Cardiac fibroblast (primary cell): ENCODE measurements around the gene B3GNT4.
"Not testable (repeated sequence)": the region's sequence is repeated elsewhere in the genome, so short reads cannot be mapped to it uniquely, and the experiment has no call there.

Source experiments
- DNase-seq, 2 donors: peaks; one replicate each; pipeline versions ENCODE4 v3.0.0 to v3.0.0-alpha.2; 2010; ENCODE audit warnings: low read depth in 2 of 2
- H3K4me3 ChIP-seq, 2 donors: replicated peaks in 1 of 2; 1 replicate in 1 of 2; 2 replicates in 1 of 2; pipeline ENCODE4 v1.5.1; 2011; ENCODE audit warnings: low read depth in 2 of 2, low read length in 2 of 2, mild to moderate bottlenecking in 2 of 2, moderate library complexity in 1 of 2
- TF ChIP-seq, protein P1 (sequence below): IDR thresholded peaks from one replicate; pipeline ENCODE4 v1.5.1; 2011; ENCODE audit warnings: low read depth, mild to moderate bottlenecking, low read length, inconsistent platforms

Gene B3GNT4

DNA sequence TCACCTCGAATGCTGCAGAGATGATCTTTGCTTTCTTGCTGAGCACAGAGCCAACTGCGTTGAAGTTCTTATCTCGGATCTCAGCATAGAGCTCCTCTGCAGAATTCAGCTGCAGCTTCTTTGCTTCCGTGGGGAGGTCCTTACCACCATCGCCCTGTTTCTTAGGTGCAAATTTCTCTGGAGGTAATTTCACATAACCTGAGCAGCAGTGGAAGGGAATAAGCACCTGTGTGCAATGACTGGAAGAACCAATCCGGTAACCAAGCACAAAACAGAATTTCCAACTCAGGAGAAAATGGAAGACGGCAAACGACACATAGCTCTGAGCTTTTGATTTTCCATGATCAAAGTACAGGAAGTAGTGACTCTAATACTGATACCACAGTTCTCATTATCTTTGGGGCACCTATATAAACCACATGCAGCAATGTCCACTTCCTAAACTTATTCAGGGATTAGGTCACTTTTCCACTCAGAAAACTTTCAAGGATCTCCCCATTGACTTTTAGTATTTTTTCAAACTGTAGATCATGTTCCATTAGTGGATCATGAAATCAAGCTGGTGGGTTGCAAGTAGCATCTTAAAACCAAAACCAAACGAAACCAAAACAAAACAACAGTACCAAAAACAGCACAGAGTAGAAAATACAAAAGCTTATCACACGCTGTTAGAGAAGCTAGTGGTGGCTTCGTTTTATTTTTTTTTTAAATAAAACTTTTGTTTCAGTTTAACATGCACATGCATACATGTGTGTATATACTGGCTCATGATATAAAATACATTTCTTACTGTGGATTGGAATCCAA, 41.3 kb downstream of the B3GNT4 start:
- no peak overlapping the region for H3K4me3 ChIP-seq
- TF ChIP-seq, protein P1, sequence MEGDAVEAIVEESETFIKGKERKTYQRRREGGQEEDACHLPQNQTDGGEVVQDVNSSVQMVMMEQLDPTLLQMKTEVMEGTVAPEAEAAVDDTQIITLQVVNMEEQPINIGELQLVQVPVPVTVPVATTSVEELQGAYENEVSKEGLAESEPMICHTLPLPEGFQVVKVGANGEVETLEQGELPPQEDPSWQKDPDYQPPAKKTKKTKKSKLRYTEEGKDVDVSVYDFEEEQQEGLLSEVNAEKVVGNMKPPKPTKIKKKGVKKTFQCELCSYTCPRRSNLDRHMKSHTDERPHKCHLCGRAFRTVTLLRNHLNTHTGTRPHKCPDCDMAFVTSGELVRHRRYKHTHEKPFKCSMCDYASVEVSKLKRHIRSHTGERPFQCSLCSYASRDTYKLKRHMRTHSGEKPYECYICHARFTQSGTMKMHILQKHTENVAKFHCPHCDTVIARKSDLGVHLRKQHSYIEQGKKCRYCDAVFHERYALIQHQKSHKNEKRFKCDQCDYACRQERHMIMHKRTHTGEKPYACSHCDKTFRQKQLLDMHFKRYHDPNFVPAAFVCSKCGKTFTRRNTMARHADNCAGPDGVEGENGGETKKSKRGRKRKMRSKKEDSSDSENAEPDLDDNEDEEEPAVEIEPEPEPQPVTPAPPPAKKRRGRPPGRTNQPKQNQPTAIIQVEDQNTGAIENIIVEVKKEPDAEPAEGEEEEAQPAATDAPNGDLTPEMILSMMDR: no peak
- no peak for DNase-seq

DNA sequence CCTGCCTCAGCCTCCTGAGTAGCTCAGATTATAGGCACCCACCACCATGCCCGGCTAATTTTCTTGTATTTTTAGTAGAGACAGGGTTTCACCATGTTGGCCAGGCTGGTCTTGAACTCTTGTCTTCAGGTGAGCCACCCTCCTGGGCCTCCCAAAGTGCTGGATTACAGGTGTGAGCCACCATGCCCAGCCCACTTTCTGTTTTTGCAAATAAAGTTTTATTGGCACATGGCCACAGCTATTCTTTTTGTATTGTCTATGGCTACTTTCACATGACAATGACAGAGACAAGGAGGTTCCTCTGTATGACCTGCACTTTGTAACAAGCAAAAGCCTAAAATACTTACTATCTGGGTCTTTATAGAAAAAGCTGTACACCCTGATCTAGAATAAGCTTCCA, 42.0 kb downstream of the B3GNT4 start:
- H3K4me3 ChIP-seq: no peak overlapping the region

DNA sequence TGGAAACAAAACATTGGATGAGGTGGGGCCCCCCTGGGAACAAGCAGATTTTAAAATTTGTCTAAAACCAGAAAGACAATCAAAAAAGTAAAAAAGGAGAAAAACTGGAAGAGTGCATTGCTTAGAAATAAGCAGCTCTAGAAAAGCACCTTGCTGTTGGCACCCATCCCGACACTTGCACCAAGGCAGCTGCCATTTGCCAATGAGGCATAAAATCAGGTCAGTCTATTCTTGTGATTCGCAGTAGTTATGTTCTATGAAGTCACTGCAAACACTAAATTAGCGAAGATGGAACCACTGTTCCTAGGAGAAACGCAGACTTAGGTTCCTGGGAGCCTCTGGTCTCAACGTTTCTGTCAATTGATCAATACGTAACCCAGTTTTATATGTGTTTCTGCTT, 46.5 kb downstream of the B3GNT4 start:
- no peak for DNase-seq
- TF ChIP-seq, protein P1: no peak
- H3K4me3 ChIP-seq: no peak overlapping the region

More for the DNA sequence above, 42.0 kb downstream of the B3GNT4 start:
- DNase-seq: no peak
- TF ChIP-seq, protein P1: no peak

DNA sequence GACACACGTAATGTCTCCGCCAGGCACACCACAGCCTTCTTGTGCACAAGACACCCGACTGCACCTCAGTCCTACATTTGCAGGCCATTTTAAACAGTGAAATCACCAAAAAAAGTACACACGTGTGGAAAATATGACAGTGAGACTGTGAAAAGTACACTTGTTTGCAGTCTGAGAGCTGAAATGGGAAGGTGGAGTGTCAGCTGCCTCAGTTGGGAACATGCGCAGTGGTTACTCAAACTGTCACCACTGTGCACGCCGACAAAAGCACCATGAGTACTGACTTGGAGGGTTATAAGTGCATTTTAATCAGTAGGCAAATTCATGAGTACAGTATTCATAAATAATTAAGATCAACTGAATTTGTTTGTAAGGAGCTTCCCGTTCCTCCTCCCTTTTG, 47.0 kb downstream of the B3GNT4 start:
- TF ChIP-seq, protein P1: no peak
- no peak overlapping the region for H3K4me3 ChIP-seq
- no peak for DNase-seq

DNA sequence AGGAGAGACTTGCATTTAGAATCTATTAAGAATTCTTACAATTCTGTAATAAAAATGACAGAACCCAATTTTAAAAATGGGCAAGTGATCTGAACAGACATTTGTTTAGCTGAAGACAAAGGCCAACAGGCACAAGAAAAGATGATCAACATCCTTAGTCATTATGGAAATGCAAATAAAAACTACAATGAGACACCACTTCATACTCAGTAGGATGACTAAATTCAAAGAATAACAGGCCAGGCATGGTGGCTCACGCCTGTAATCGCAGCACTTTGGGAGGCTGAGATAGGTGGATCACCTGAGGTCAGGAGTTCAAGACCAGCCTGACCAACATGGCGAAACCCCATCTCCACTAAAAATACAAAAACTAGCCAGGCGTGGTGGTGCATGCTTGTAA, 55.0 kb downstream of the B3GNT4 start:
- H3K4me3 ChIP-seq, DNase-seq: not testable (repeated sequence)
